HepG2 (cell line): ENCODE measurements around the gene ARSB. TPM values are rescaled to one million over a fixed set of nuclear protein-coding genes. Genes with fewer than 3 reads are reported as not detected.

Experiments used
- AKAP8 ChIP-seq: sonication (generic); formaldehyde crosslinking; IDR thresholded peaks from 2 replicates; pipeline ENCODE4 v1.5.1; 2020; ENCODE audit warnings: mild to moderate bottlenecking, missing genetic modification reagents
- ARID3A ChIP-seq: IDR thresholded peaks from 2 replicates; pipeline ENCODE4 v1.6.1; 2012; ENCODE audit warnings: low read depth, low read length, improper control_type of control experiment
- BORCS8-MEF2B ChIP-seq: sonication (generic); formaldehyde crosslinking; IDR thresholded peaks from 2 replicates; pipeline ENCODE4 v1.8.0; 2022; ENCODE audit warnings: mild to moderate bottlenecking, missing genetic modification reagents
- DZIP1 ChIP-seq: sonication (generic); formaldehyde crosslinking; IDR thresholded peaks from 2 replicates; pipeline ENCODE4 v1.5.0; 2020; ENCODE audit warnings: mild to moderate bottlenecking, missing genetic modification reagents
- HNRNPLL ChIP-seq: fragments of 200-400 bp; formaldehyde crosslinking; IDR thresholded peaks from 2 replicates; pipeline ENCODE4 v1.6.1; 2017; ENCODE audit warnings: mild to moderate bottlenecking, low read depth, low read length; ENCODE audit not compliant: poor library complexity, severe bottlenecking
- KLF12 ChIP-seq: sonication (generic); formaldehyde crosslinking; IDR thresholded peaks from 2 replicates; pipeline ENCODE4 v1.4.0; 2020; ENCODE audit warnings: missing genetic modification reagents, borderline replicate concordance
- MLXIP ChIP-seq: sonication (generic); formaldehyde crosslinking; IDR thresholded peaks from 2 replicates; pipeline ENCODE4 v1.9.0; 2021; ENCODE audit warnings: missing genetic modification reagents, borderline replicate concordance
- TARDBP ChIP-seq: sonication (generic); formaldehyde crosslinking; IDR thresholded peaks from 2 replicates; pipeline ENCODE4 v1.8.0; 2022; ENCODE audit warnings: mild to moderate bottlenecking, missing genetic modification reagents
- ZBED4 ChIP-seq: sonication (generic); formaldehyde crosslinking; IDR thresholded peaks from 2 replicates; pipeline ENCODE4 v1.4.0; 2020; ENCODE audit warnings: missing genetic modification reagents, borderline replicate concordance
- ZBTB20 ChIP-seq: sonication (generic); formaldehyde crosslinking; IDR thresholded peaks from 2 replicates; pipeline ENCODE4 v1.8.1; 2023; ENCODE audit warnings: missing genetic modification reagents, low read depth, mild to moderate bottlenecking, borderline replicate concordance
- ZNF275 ChIP-seq: sonication (generic); formaldehyde crosslinking; IDR thresholded peaks from 2 replicates; pipeline ENCODE4 v1.8.0; 2022; ENCODE audit warnings: missing genetic modification reagents, mild to moderate bottlenecking, inconsistent platforms, borderline replicate concordance
- ZNF670 ChIP-seq: sonication (generic); formaldehyde crosslinking; IDR thresholded peaks from 2 replicates; pipeline ENCODE4 v1.8.0; 2022; ENCODE audit warnings: mild to moderate bottlenecking, missing genetic modification reagents, borderline replicate concordance
- ZNF710 ChIP-seq: sonication (generic); formaldehyde crosslinking; IDR thresholded peaks from 2 replicates; pipeline ENCODE4 v1.5.0; 2020; ENCODE audit warnings: mild to moderate bottlenecking, missing genetic modification reagents, borderline replicate concordance
- polyA plus RNA-seq, 8 experiments: library from polyadenylated mRNA; depleted of rRNA in 3 of 8; stranded (reverse) in 7 of 8; unstranded in 1 of 8; fragments of >200 nt; fragmentation: Illumina TruSeq in 4 of 8; extraction: Trizol in 4 of 8; gene quantifications; 2 replicates each; pipeline versions ENCODE4 v1.2.1 to v1.2.3, GENCODE V29; 2011 to 2016; ENCODE audit warnings: low read depth in 4 of 8, missing spikeins in 1 of 8, mixed read lengths in 1 of 8; ENCODE audit not compliant: insufficient read depth in 1 of 8
- total RNA-seq, 5 experiments: library from RNA; depleted of rRNA; stranded (reverse); fragments of >200 nt; fragmentation: Illumina TruSeq; extraction: Trizol; gene quantifications; 2 replicates each; pipeline ENCODE4 v1.2.3, GENCODE V29; 2016; ENCODE audit warnings: low read depth in 1 of 5

The ARSB gene
- total and polyA plus RNA-seq, 2 of the 13 experiments (the other 11 are each of a cell fraction or from before 2014, with no cell fraction given) = 52.6 to 66.4 TPM

- TF ChIP-seq ZNF275 (CRISPR knock-in tag) (peak; percentile 93; the same call in 1 of the 2 replicates), TARDBP (CRISPR knock-in tag) (peak; percentile 95), HNRNPLL (no peak), AKAP8 (CRISPR knock-in tag) (peak; percentile 83), ZNF710 (peak; percentile 89; the same call in 1 of the 2 replicates), KLF12 (peak; percentile 82; the same call in 1 of the 2 replicates), BORCS8-MEF2B (CRISPR knock-in tag) (no peak), MLXIP (CRISPR knock-in tag) (peak; percentile 91), ARID3A (peak; percentile 91), DZIP1 (CRISPR knock-in tag) (no peak), ZNF670 (CRISPR knock-in tag) (peak; percentile 84), ZBTB20 (CRISPR knock-in tag) (peak; percentile 89), ZBED4 (no peak)
Observed at GRCh38 chr5:78985725-78986223, 664 bp upstream of the ARSB start (continued).
